ENCODE data around the gene PLXNA2.

PLXNA2 gene

GRCh38 chr1:208240662-208241355 is 3.4 kb downstream of the PLXNA2 start:
- no peak for DNase-seq

DNA sequence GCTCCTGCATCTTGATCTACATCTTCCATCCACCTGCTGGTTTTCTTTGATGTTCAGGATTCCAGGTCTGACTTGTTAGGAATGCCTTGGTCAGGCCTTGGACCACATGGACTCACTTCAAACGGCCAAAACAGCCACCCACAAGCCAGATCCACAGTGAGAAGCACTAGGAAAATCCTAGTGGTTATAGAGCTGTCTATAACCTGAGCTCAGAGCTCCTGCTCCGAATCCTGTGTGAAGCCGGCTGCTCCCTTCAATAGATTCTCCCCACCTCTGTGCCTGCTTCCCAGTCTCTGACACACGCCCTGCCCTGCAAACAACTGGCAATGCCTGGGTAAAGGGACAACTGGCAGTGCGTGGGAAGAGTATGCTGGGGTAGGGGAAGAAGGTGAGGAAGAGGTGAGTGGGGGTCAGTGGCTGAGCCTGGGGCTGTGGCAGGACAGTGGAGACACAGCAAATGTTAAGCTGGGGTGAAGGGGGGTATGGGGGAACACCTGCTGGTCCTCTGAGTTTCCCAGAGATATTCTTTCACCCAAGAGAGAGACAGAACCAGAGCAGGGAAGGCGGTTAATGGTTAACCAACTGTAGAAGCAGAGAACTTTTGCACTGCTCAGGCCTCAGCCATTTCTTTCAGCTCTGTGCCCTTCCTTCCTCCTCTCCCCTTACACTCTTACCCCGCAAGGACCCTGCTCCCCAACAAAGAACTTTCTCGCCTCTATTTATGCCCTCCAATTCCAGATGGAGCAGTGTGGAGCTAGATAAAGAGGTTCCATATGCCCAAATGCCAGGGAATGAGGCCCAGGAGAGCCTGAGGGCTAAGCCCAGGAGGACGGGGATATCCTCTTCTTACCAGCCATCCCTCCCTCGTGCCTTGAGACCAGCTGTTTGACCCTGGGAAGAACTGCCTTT is 4.5 kb downstream of the PLXNA2 start:
- DNase-seq, result no peak

DNA sequence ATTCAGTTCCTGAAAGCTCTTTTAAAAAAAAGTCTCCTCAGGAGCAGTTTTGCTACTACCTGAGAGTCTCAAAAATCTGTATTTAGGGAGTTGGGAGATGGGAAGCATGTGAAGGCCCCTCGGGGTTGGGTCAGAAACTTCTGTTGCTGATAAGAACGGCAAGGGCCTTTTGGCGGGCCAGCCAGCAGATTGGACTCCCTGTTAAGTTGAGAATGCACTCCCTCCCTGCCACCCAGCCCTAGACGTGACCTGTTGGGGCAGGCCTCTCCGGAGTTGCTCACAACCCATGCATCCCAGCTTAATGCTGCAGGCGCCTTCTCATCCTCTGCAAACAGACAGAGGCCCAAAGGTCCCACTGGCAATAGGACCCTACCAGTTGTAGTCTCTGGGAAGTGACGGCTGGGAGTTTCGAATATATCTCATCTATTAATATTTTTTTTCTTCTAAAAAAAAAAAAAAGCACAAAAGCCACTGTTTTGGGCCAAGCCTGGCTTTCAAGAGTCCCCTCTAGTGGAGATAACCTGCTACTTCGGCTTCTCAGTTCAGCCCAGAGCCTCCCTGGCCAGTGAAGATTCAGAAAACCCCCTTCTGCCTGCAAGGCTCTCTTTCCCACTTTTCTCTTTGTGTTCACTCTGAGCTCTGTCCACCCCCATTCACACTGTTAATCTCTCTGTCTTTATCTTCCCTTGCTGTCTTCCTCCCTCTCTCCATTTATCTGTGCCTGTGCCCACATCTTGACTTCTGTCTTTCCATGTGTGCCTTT is 5.3 kb downstream of the PLXNA2 start:
- DNase-seq, result no peak

DNA sequence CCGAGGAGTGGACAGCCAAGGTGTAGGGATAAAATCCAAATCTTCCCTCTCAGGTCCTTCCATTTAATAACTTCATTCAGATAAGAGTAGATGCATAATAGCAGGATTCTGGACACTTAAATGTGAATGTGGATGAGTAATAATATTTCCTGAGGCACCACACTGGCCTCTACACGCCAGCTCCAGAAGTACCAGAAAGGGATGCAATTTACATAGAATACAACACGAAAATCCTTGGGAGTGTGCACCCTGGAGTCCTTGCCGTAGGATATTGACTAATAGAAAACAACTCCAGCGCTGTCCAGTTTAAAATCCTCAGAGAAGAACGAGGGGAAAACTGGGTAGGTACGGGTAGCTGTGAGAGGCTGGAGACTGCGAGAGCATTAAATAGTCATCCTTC is 6.9 kb downstream of the PLXNA2 start:
- DNase-seq, result no peak

GRCh38 chr1:208235982-208236761 is 8.0 kb downstream of the PLXNA2 start:
- no peak for DNase-seq

GRCh38 chr1:208235356-208235981 is 8.7 kb downstream of the PLXNA2 start:
- no peak for DNase-seq

DNA sequence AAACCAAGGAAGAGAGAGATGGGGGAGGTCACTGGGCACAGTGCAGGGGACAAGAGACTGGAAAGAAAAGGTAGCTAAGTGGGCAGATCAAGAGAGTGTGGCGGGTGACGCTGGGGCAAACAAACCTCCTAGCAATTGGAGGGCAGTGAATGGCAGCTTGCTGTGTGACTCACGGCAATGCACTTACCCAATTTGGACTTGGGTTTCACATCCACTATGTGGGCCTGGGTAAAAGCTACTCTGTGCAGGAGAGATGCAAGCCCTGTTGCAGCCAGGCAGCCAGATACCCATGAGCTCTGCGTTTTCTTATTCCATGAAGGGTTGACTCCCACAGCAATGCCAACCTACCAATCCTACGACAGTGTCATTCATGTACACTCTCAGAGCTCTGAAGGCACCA is 9.5 kb downstream of the PLXNA2 start:
- DNase-seq, result no peak

DNA sequence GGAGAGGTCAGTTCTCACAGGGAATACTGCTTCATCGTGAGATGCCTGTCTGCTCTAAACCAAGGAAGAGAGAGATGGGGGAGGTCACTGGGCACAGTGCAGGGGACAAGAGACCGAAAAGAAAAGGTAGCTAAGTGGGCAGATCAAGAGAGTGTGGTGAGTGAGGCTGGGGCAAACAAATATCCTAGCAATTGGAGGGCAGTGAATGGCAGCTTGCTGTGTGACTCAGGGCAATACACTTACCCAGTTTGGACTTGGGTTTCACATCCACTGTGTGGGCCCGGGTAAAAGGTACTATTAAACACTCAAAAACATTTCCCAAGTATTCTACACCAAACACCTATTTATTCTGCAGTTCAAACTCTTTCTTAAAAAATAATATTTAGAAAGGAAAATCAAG is 10.2 kb downstream of the PLXNA2 start:
- DNase-seq, result no peak

DNA sequence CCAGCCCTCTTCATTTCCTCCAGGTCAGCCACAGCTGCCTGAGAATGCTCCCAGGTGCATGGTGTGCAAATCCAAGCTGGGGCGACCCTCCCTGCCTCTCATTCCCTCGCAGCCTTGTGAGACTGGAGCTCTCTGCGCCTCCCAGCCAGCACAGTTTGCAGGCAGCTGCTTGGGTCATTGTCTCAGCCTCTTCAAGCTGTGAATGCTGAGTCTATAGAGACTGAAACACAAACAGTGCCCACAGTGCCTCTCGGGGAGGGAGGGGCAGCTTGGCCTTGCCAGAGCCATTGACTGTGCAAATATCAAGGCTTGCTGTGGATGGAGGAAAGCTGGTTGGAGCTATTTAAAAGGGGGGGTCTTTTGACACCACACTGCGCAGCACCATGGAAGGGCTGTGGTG is 10.6 kb downstream of the PLXNA2 start:
- DNase-seq, result no peak

- DNase-seq, result no peak
Observed at GRCh38 chr1:208232662-208233038, 11.5 kb downstream of the PLXNA2 start.

DNA sequence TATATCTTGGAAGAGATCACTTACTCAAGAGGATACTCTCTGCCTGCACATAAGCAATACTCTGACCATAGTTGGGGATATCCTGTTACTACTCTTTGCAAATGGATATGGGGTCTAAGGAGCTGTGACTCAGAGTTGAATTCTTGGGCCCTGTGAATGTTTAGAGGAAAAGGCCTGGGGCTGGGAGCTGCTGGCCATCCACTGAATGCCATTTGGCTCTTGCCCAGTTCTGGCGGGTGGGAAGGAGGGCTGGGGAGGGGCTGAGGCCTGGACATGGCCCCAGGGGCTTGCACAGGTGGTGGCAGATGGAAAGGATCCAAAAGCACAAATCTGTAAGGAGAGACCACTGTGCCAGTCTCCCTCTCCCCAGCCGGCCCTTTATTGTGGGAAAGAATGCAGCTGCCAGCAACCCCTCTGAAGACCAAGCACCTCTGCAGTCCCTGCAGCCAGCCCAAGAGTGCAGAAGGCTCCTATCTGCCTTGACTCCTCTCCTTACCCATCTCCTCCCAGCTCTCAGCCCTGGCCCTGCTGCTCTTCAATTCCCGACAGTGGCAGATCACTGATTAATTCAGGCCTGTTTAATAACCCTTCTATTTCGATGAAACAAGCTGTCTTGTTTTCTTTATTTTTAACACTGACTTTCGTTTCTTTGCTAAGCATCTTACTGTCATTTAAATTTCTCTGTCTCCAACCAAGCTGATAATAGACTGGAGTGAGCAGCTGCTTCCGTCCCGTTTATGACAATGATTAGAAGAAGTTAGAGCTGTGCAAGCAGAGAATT is 12.1 kb downstream of the PLXNA2 start:
- no peak for DNase-seq

GRCh38 chr1:208230668-208231529 is 13.3 kb downstream of the PLXNA2 start:
- no peak for DNase-seq

GRCh38 chr1:208228550-208228949 is 15.6 kb downstream of the PLXNA2 start:
- no peak for DNase-seq

- no peak for DNase-seq
Observed at GRCh38 chr1:208228026-208228425, 16.2 kb downstream of the PLXNA2 start.

GRCh38 chr1:208227366-208227765 is 16.8 kb downstream of the PLXNA2 start:
- no peak for DNase-seq

GRCh38 chr1:208225954-208226937 is 17.9 kb downstream of the PLXNA2 start:
- no peak for DNase-seq

GRCh38 chr1:208224192-208224713 is 19.9 kb downstream of the PLXNA2 start:
- no peak for DNase-seq

DNA sequence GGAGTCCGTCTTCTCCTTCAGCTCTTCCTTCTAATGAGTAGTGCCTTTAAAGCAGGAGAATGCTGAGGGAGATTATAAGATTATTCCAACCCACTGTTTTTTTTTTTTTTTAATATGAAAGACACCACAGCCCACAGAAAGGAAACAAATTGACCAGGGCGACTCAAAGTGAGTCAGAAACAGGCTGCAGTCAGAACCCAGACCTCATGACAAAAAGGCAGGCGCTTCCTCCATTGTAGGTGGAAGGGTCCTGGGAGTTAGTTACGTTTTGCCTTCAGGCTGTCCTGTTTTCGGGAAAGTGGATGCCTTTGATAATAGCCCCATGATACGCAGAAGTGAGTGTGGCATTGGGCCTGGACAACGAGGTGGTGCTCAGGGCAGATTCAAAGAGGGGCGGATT is 21.0 kb downstream of the PLXNA2 start:
- DNase-seq, result no peak

Measured in bone marrow (tissue), 2 donors.